Naive thymus-derived CD4-positive, alpha-beta T cell (primary cell): Measurements from ENCODE around the gene PTPRM. TPM values are rescaled to one million over a fixed set of nuclear protein-coding genes. Genes with fewer than 3 reads are reported as not detected.

Experiments
- ATAC-seq: fragments of 150-1000 bp; cut with Tn5 transposase; 2 replicates; pipeline ENCODE4 v1.10.0; 2021; ENCODE audit warnings: mild to moderate bottlenecking, moderate library complexity
- CTCF ChIA-PET: fragments of 350-600 bp; sonication (Branson Sonifier 250); formaldehyde crosslinking; loops from one replicate; lab custom pipeline; 2021; ENCODE audit warnings: antibody characterized with exemption; lab: Charles Lee
- POLR2A ChIA-PET: fragments of 350-600 bp; sonication (Branson Sonifier 250); formaldehyde crosslinking; loops from one replicate; lab custom pipeline; 2021; ENCODE audit warnings: antibody characterized with exemption, inconsistent platforms; lab: Charles Lee
- DNase-seq, 9 donors: peaks; one replicate each; pipeline versions ENCODE4 v3.0.0 to v3.0.0-alpha.2; 2020 to 2022; ENCODE audit warnings: mixed read lengths in 1 of 9
- H3K27ac ChIP-seq: one replicate; pipeline ENCODE4 v1.7.0; 2013; ENCODE audit warnings: mild to moderate bottlenecking, low read depth, low read length, moderate library complexity
- H3K27me3 ChIP-seq, 2 donors: one replicate each; pipeline ENCODE4 v1.7.0; 2013; ENCODE audit warnings: low read length in 2 of 2, mild to moderate bottlenecking in 2 of 2, moderate library complexity in 2 of 2; ENCODE audit not compliant: control insufficient read depth in 2 of 2, insufficient read depth in 2 of 2
- H3K36me3 ChIP-seq, 3 experiments: 1 replicate in 2 of 3; 2 replicates in 1 of 3; pipeline ENCODE4 v1.7.0; 2013; ENCODE audit warnings: low read length in 3 of 3, mild to moderate bottlenecking in 3 of 3, moderate library complexity in 1 of 3; ENCODE audit not compliant: insufficient read depth in 3 of 3, control insufficient read depth in 2 of 3
- H3K4me1 ChIP-seq, 2 donors: one replicate each; pipeline ENCODE4 v1.7.0; 2013; ENCODE audit warnings: low read length in 2 of 2, mild to moderate bottlenecking in 2 of 2, moderate library complexity in 1 of 2; ENCODE audit not compliant: control insufficient read depth in 2 of 2, insufficient read depth in 2 of 2
- H3K4me3 ChIP-seq: 2 replicates; pipeline ENCODE4 v1.7.0; 2013; ENCODE audit warnings: mild to moderate bottlenecking, low read length
- H3K9me3 ChIP-seq, 3 experiments: 1 replicate in 2 of 3; 2 replicates in 1 of 3; pipeline ENCODE4 v1.7.0; 2013; ENCODE audit warnings: low read length in 3 of 3; ENCODE audit not compliant: control insufficient read depth in 2 of 3
- H3K27ac Mint-ChIP-seq, 9 donors: one replicate each; pipeline ENCODE4 v1.8.0; 2020 to 2022; ENCODE audit warnings: mixed read lengths in 9 of 9, mild to moderate bottlenecking in 8 of 9, moderate library complexity in 5 of 9, inconsistent platforms in 2 of 9
- H3K27me3 Mint-ChIP-seq, 5 donors: one replicate each; pipeline ENCODE4 v1.8.0; 2021 to 2022; ENCODE audit warnings: mixed read lengths in 5 of 5, mild to moderate bottlenecking in 1 of 5
- H3K36me3 Mint-ChIP-seq, 5 donors: one replicate each; pipeline ENCODE4 v1.8.0; 2020 to 2022; ENCODE audit warnings: mixed read lengths in 5 of 5, mild to moderate bottlenecking in 3 of 5, inconsistent platforms in 1 of 5
- H3K4me1 Mint-ChIP-seq, 7 donors: one replicate each; pipeline ENCODE4 v1.8.0; 2020 to 2022; ENCODE audit warnings: mixed read lengths in 7 of 7, mild to moderate bottlenecking in 3 of 7, inconsistent platforms in 1 of 7
- H3K4me3 Mint-ChIP-seq, 10 donors: one replicate each; pipeline ENCODE4 v1.8.0; 2020 to 2022; ENCODE audit warnings: mild to moderate bottlenecking in 10 of 10, mixed read lengths in 10 of 10, moderate library complexity in 6 of 10, inconsistent platforms in 2 of 10
- H3K9me3 Mint-ChIP-seq, 11 donors: one replicate each; pipeline ENCODE4 v1.8.0; 2020 to 2022; ENCODE audit warnings: mixed read lengths in 11 of 11, mild to moderate bottlenecking in 4 of 11, inconsistent platforms in 1 of 11, moderate library complexity in 1 of 11
- intact Hi-C, 2 donors: fragments of 100-400 bp; cut with micrococcal nuclease; formaldehyde crosslinking; loops; one replicate each; pipeline ENCODE4 v1.15.1; 2023
- polyA plus RNA-seq, 2 donors: library from polyadenylated mRNA; unstranded; fragments of 300-500 nt; fragmentation: Illumina TruSeq; gene quantifications; one replicate each; pipeline ENCODE4 v1.2.3, GENCODE V29; 2021
- total RNA-seq, 6 experiments: library from RNA in 5 of 6; stranded (reverse) in 5 of 6; gene quantifications; 1 replicate in 5 of 6; 2 replicates in 1 of 6; pipeline ENCODE4 v1.2.3 and lab custom pipeline; 2021 to 2026

Gene PTPRM
- total and polyA plus RNA-seq, 7 experiments from 2014 or later, result 3.8 to 21.2 (median 8.4) TPM

- POLR2A ChIA-PET, result no interaction called here
- no peak overlapping the region for H3K4me3 Mint-ChIP-seq
- peaks cover 0 to 6% (median 0%) of the 10 kb centered on the region in 11 donors for H3K9me3 Mint-ChIP-seq
- no peak for DNase-seq
- Histone ChIP-seq H3K4me1 (no peaks in the 10 kb centered on the region), H3K36me3 (no peaks in the 10 kb centered on the region), H3K9me3 (no peaks in the 10 kb centered on the region), H3K27me3 (no peaks in the 10 kb centered on the region), H3K27ac (no peak overlapping the region), H3K4me3 (no peak overlapping the region)
- intact Hi-C loops, result no loop called here
- H3K4me1 Mint-ChIP-seq, result no peaks in the 10 kb centered on the region
- no peaks in the 10 kb centered on the region for H3K36me3 Mint-ChIP-seq
- CTCF ChIA-PET, result no interaction called here
- no peak for ATAC-seq
- no peaks in the 10 kb centered on the region for H3K27me3 Mint-ChIP-seq
- no peak overlapping the region for H3K27ac Mint-ChIP-seq
Measured at GRCh38 chr18:7662866-7663265, 95.8 kb downstream of the PTPRM start.

DNA sequence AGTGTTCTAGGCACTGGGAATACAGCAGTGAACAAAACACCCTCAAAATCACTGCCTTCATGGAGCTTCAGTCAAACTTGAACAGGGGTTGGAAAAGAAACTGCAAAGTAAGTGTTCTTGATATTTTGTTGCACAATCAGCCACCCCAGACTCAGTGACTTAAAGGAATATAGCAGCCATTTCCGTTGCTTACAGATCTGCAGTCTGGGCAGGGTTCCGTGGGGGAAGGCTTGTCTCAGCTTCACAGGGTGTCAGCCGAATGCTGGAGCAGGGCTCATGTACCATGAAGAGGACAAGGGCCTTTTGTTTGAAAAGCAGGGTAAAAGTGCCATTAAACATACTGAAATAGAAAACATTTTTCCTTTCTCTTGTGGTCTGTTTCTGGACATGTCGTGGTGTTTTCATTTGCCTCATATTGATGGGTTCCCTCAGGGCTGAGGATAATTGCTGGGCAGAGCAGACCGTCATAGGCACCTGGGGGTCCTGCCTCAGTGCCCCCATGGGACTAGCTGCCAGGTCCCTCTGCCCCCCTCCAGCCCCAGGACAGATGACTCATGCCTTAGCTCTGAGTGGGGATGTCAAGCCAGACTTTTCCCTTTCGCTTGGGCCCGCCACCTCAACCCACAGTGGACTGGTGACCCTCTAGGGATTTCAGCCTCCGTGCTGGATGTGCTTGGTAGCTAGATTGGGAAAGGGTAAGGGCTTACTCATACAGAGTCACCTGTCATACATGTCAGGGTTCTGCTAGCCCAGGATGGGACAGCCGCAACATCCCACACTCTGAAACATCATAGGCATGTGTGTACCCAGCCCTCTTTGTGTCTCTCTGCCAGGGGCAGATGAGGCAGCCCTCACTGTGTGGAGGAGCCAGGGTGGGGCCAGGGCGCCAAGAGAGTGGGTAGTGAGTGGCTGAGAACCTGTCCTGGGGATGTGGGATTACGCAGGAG, 96.5 kb downstream of the PTPRM start:
- H3K9me3 ChIP-seq, result no peaks in the 10 kb centered on the region
- DNase-seq (no peak), ATAC-seq (no peak)
- H3K27ac ChIP-seq, result no peak overlapping the region
- intact Hi-C loops, result no loop called here
- H3K27ac Mint-ChIP-seq, result no peak overlapping the region
- no peaks in the 10 kb centered on the region for H3K4me1 ChIP-seq
- POLR2A ChIA-PET, result no interaction called here
- no peaks in the 10 kb centered on the region for H3K27me3 Mint-ChIP-seq
- no peaks in the 10 kb centered on the region for H3K4me1 Mint-ChIP-seq
- no peaks in the 10 kb centered on the region for H3K36me3 Mint-ChIP-seq
- CTCF ChIA-PET, result no interaction called here
- peaks cover 0 to 11% (median 0%) of the 10 kb centered on the region in 11 donors for H3K9me3 Mint-ChIP-seq
- no peaks in the 10 kb centered on the region for H3K36me3 ChIP-seq
- H3K4me3 Mint-ChIP-seq, result no peak overlapping the region
- no peaks in the 10 kb centered on the region for H3K27me3 ChIP-seq
- no peak overlapping the region for H3K4me3 ChIP-seq

GRCh38 chr18:7666195-7666776, 99.2 kb downstream of the PTPRM start:
- no peak overlapping the region for H3K27ac Mint-ChIP-seq
- no peaks in the 10 kb centered on the region for H3K36me3 ChIP-seq
- ChIA-PET POLR2A (no interaction called here), CTCF (no interaction called here)
- no peaks in the 10 kb centered on the region for H3K4me1 ChIP-seq
- H3K36me3 Mint-ChIP-seq, result no peaks in the 10 kb centered on the region
- no peaks in the 10 kb centered on the region for H3K9me3 ChIP-seq
- no peak overlapping the region for H3K27ac ChIP-seq
- no peaks in the 10 kb centered on the region for H3K27me3 Mint-ChIP-seq
- DNase-seq (no peak), ATAC-seq (no peak)
- intact Hi-C loops, result no loop called here
- no peak overlapping the region for H3K4me3 Mint-ChIP-seq
- H3K4me3 ChIP-seq, result no peak overlapping the region
- peaks cover 0 to 17% (median 0%) of the 10 kb centered on the region in 11 donors for H3K9me3 Mint-ChIP-seq
- peaks cover 0 to 3% of the 10 kb centered on the region in 2 donors for H3K27me3 ChIP-seq
- H3K4me1 Mint-ChIP-seq, result no peaks in the 10 kb centered on the region

GRCh38 chr18:7668392-7668791, 101.3 kb downstream of the PTPRM start:
- Mint-ChIP-seq H3K9me3 (peaks cover 0 to 17% (median 0%) of the 10 kb centered on the region in 11 donors), H3K36me3 (no peaks in the 10 kb centered on the region)

GRCh38 chr18:7669361-7669760, 102.2 kb downstream of the PTPRM start:
- no peaks in the 10 kb centered on the region for H3K4me1 ChIP-seq
- ChIA-PET POLR2A (no interaction called here), CTCF (no interaction called here)
- H3K4me1 Mint-ChIP-seq, result no peaks in the 10 kb centered on the region
- H3K4me3 Mint-ChIP-seq, result no peak overlapping the region
- intact Hi-C loops, result no loop called here
- H3K4me3 ChIP-seq, result no peak overlapping the region
- H3K27ac ChIP-seq, result no peak overlapping the region
- H3K9me3 ChIP-seq, result no peaks in the 10 kb centered on the region
- no peak overlapping the region for H3K27ac Mint-ChIP-seq
- peaks cover 0 to 3% of the 10 kb centered on the region in 2 donors for H3K27me3 ChIP-seq
- H3K36me3 Mint-ChIP-seq, result no peaks in the 10 kb centered on the region
- no peaks in the 10 kb centered on the region for H3K27me3 Mint-ChIP-seq
- no peak for ATAC-seq
- H3K36me3 ChIP-seq, result no peaks in the 10 kb centered on the region
- H3K9me3 Mint-ChIP-seq, result peaks cover 0 to 17% (median 0%) of the 10 kb centered on the region in 11 donors
- no peak for DNase-seq

More at GRCh38 chr18:7668392-7668791, 101.3 kb downstream of the PTPRM start:
- no peak overlapping the region for H3K27ac ChIP-seq
- H3K4me3 Mint-ChIP-seq, result no peak overlapping the region
- ATAC-seq (no peak), DNase-seq (no peak)
- ChIA-PET POLR2A (no interaction called here), CTCF (no interaction called here)
- H3K9me3 ChIP-seq, result no peaks in the 10 kb centered on the region
- H3K4me1 ChIP-seq, result no peaks in the 10 kb centered on the region
- H3K36me3 ChIP-seq, result no peaks in the 10 kb centered on the region
- H3K4me1 Mint-ChIP-seq, result no peaks in the 10 kb centered on the region
- H3K27me3 Mint-ChIP-seq, result no peaks in the 10 kb centered on the region
- H3K27me3 ChIP-seq, result peaks cover 0 to 3% of the 10 kb centered on the region in 2 donors
- no peak overlapping the region for H3K4me3 ChIP-seq
- H3K27ac Mint-ChIP-seq, result no peak overlapping the region
- intact Hi-C loops, result no loop called here

DNA sequence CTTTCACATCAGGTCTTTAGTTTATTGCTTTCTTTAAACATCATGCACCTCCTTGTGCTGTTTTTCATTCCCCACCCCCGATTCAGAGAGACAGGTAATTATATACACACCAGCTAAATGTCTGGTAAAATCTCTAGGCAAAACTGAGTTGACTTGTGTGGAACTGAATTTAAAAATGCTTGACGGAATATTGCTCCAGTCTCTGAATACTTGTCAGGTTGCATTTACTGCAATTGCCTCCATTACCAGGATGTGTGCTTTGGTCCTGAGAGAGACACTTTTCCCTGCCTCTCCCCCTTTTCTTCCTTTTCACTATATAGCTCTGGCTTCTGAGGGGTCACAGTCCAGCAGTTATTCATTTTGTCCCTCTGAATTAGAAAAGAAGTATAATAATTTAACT, 104.0 kb downstream of the PTPRM start:
- Histone ChIP-seq H3K36me3 (no peaks in the 10 kb centered on the region), H3K27me3 (peaks cover 0 to 3% of the 10 kb centered on the region in 2 donors), H3K9me3 (no peaks in the 10 kb centered on the region), H3K27ac (no peak overlapping the region), H3K4me1 (no peaks in the 10 kb centered on the region), H3K4me3 (no peak overlapping the region)
- ChIA-PET POLR2A (no interaction called here), CTCF (interaction anchor here (0.7 kb wide), 1 partner anchor 113 kb away, joined by 3 read pairs; no protein-coding TSS in a partner anchor)
- H3K9me3 Mint-ChIP-seq, result peaks cover 0 to 15% (median 0%) of the 10 kb centered on the region in 11 donors
- H3K4me3 Mint-ChIP-seq, result no peak overlapping the region
- intact Hi-C loops, result no loop called here
- no peak overlapping the region for H3K27ac Mint-ChIP-seq
- DNase-seq (no peak), ATAC-seq (no peak)
- no peaks in the 10 kb centered on the region for H3K36me3 Mint-ChIP-seq
- no peaks in the 10 kb centered on the region for H3K27me3 Mint-ChIP-seq
- no peaks in the 10 kb centered on the region for H3K4me1 Mint-ChIP-seq
